BJ (cell line): ENCODE measurements around the gene KMT2C. TPM values are rescaled to one million over a fixed set of nuclear protein-coding genes. Genes with fewer than 3 reads are reported as not detected.

Experiments
- CTCF ChIA-PET: fragments of 350-600 bp; formaldehyde crosslinking; extraction: SDS; loops from one replicate; lab custom pipeline; 2021; ENCODE audit warnings: antibody characterized with exemption, inconsistent platforms; lab: Yijun Ruan, JAX
- POLR2A ChIA-PET: fragments of 300-600 bp; sonication (Branson Sonifier 250); formaldehyde crosslinking; extraction: SDS; loops from one replicate; lab custom pipeline; 2021; ENCODE audit warnings: antibody characterized with exemption; lab: Charles Lee
- DNase-seq: peaks from one replicate; pipeline ENCODE4 v3.0.0-alpha.2; 2011; ENCODE audit warnings: low read depth
- H3K27me3 ChIP-seq: 2 replicates; pipeline ENCODE4 v1.6.0; 2011; ENCODE audit warnings: low read length; ENCODE audit not compliant: control insufficient read depth, insufficient read depth
- H3K36me3 ChIP-seq: 2 replicates; pipeline ENCODE4 v1.5.1; 2011; ENCODE audit warnings: low read length; ENCODE audit not compliant: control insufficient read depth, insufficient read depth
- H3K4me3 ChIP-seq: 2 replicates; pipeline ENCODE4 v1.5.1; 2011; ENCODE audit warnings: low read depth, mild to moderate bottlenecking, control low read depth, low read length
- CTCF ChIP-seq: IDR thresholded peaks from 2 replicates; pipeline ENCODE4 v1.5.1; 2011; ENCODE audit warnings: low read depth, mild to moderate bottlenecking, control low read depth, inconsistent platforms, low read length, moderate library complexity; ENCODE audit not compliant: insufficient read depth
- polyA plus RNA-seq: library from polyadenylated mRNA; depleted of rRNA; stranded (reverse); fragments of >200 nt; gene quantifications from 2 replicates; pipeline ENCODE4 v1.2.3, GENCODE V29; 2011

KMT2C gene
- polyA plus RNA-seq, 1 experiment, result 6.9 TPM

DNA sequence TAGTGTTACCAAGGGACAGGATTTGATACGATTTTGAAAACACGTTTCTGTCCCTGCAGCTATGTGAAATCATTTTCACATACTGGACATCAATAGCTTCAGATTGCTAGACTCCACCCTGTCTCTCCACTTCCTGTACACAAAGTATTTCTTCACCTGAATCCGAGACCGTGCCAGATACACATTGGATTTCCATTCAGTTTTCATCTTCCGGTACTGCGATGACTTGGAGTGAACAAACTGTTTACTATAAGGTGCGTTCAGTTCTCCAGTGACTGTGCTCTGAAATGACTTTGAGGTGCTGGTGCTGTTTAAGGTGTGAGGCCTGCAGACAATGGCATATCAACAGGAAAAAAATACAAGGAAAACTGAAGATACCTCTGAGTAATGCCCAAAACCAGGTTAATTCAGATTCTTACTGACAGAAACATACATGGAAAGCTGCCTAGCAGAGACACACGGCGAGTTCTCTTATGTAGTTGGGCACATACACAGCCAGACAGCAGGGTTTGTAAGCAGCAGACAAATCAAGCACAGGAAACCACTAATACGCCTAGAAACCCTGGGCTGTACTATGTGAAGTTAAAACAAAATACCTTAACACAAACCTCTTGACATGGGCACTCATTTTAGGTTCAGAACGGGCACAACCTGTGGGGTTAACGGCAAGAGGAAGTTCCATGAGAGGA, 291.1 kb downstream of the KMT2C start:
- Histone ChIP-seq H3K36me3 (peaks cover 16% of the 10 kb centered on the region), H3K4me3 (no peak overlapping the region), H3K27me3 (no peaks in the 10 kb centered on the region)
- no peak for DNase-seq
- POLR2A ChIA-PET, result no interaction called here
- TF ChIP-seq CTCF, result no peak
- CTCF ChIA-PET, result interaction anchor here (1.0 to 2.2 kb wide), 3 partner anchors 8 to 12 kb away, joined by 3 to 9 read pairs (median 7); no protein-coding TSS in a partner anchor

DNA sequence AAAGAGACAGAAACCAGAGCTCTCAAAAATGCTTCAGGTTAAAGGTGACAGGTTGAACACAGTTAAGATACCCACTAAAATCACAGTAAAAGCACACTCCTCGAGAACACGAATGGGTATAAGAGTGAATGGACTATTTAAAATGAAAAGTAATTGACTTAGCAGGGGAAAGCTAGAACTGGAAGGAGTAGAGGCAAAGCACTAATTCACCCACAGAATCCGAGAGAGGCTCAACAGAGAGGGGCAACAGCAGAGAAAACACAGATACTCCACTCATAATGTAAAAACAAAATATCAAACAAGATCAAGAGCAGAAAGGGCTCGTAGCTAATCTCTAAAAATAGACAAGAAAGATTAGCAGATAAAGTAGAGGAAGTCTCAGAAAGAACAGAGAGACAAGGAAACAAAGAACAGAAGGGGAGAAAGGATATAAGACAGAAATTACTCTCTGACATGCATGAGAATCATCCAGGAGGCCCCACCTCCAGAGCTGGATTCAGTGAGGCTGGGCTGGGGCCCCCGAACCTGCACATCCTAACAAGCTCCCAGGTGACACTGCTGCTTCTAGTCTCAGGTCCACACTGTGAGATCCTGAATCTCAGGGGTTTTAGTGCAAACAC, 292.7 kb downstream of the KMT2C start:
- no peak for TF ChIP-seq CTCF
- H3K4me3 ChIP-seq, result no peak overlapping the region
- peaks cover 22% of the 10 kb centered on the region for H3K36me3 ChIP-seq
- no peak for DNase-seq
- no peaks in the 10 kb centered on the region for H3K27me3 ChIP-seq
- POLR2A ChIA-PET, result no interaction called here
- CTCF ChIA-PET, result interaction anchor here (0.6 to 1.3 kb wide), 2 partner anchors 10 to 14 kb away, joined by 3 read pairs; no protein-coding TSS in a partner anchor

- Histone ChIP-seq H3K4me3 (no peak overlapping the region), H3K27me3 (no peaks in the 10 kb centered on the region), H3K36me3 (peaks cover 20% of the 10 kb centered on the region)
- ChIA-PET POLR2A (no interaction called here), CTCF (interaction anchor here (0.9 to 1.0 kb wide), 2 partner anchors 8 to 12 kb away, joined by 3 read pairs; no protein-coding TSS in a partner anchor)
- no peak for DNase-seq
- no peak for TF ChIP-seq CTCF
Observed at GRCh38 chr7:152140560-152140959, 295.2 kb downstream of the KMT2C start.

GRCh38 chr7:152140067-152140466, 295.7 kb downstream of the KMT2C start:
- POLR2A ChIA-PET, result no interaction called here

More at GRCh38 chr7:152140067-152140466, 295.7 kb downstream of the KMT2C start:
- no peak for DNase-seq
- Histone ChIP-seq H3K27me3 (no peaks in the 10 kb centered on the region), H3K4me3 (no peak overlapping the region), H3K36me3 (peaks cover 20% of the 10 kb centered on the region)
- TF ChIP-seq CTCF, result no peak
- CTCF ChIA-PET, result interaction anchor here (1.0 to 2.0 kb wide), 2 partner anchors 9 to 13 kb away, joined by 3 to 5 read pairs; no protein-coding TSS in a partner anchor
